DND-41 (cell line): ENCODE measurements around the gene NADK2.

Experiments
- ATAC-seq: fragments of 200-7000 bp; cut with Tn5 transposase; 3 replicates; pipeline ENCODE4 v1.9.1; 2021; ENCODE audit warnings: low read depth; ENCODE audit not compliant: insufficient read depth
- DNase-seq: peaks from one replicate; pipeline ENCODE4 v3.0.0-alpha.2; 2020
- H2AFZ ChIP-seq: 2 replicates; pipeline ENCODE4 v1.6.0; 2012; ENCODE audit warnings: low read depth, low read length
- H3K27ac ChIP-seq: 2 replicates; pipeline ENCODE4 v1.5.1; 2012; ENCODE audit warnings: low read length, inconsistent platforms
- H3K27me3 ChIP-seq: fragments of 200-600 bp; sonication (generic); 2 replicates; pipeline ENCODE4 v1.6.0; 2012; ENCODE audit warnings: low read length, mild to moderate bottlenecking, inconsistent platforms; ENCODE audit not compliant: insufficient read depth, poor library complexity
- H3K36me3 ChIP-seq: 2 replicates; pipeline ENCODE4 v1.5.1; 2012; ENCODE audit warnings: low read length, inconsistent platforms; ENCODE audit not compliant: insufficient read depth
- H3K4me1 ChIP-seq: 2 replicates; pipeline ENCODE4 v1.5.1; 2012; ENCODE audit warnings: mild to moderate bottlenecking, low read length; ENCODE audit not compliant: insufficient read depth
- H3K4me2 ChIP-seq: 2 replicates; pipeline ENCODE4 v1.6.0; 2012; ENCODE audit warnings: mild to moderate bottlenecking, moderate library complexity, low read length, inconsistent platforms; ENCODE audit not compliant: insufficient read depth
- H3K4me3 ChIP-seq, 2 experiments: fragments of 200-600 bp in 1 of 2; shearing (Covaris generic) in 1 of 2; 2 replicates each; pipeline ENCODE4 v1.5.1; 2012 to 2016; ENCODE audit warnings: inconsistent platforms in 2 of 2, low read length in 2 of 2, mild to moderate bottlenecking in 2 of 2, low read depth in 1 of 2, moderate library complexity in 1 of 2
- H3K79me2 ChIP-seq: 2 replicates; pipeline ENCODE4 v1.6.0; 2012; ENCODE audit warnings: low read length, inconsistent platforms; ENCODE audit not compliant: insufficient read depth
- H3K9ac ChIP-seq: 2 replicates; pipeline ENCODE4 v1.6.0; 2012; ENCODE audit warnings: low read depth, mild to moderate bottlenecking, inconsistent platforms, low read length, moderate library complexity
- H3K9me3 ChIP-seq: 2 replicates; pipeline ENCODE4 v1.5.1; 2012; ENCODE audit warnings: low read length, moderate library complexity, mild to moderate bottlenecking, inconsistent platforms; ENCODE audit not compliant: insufficient read depth, severe bottlenecking
- H4K20me1 ChIP-seq: 2 replicates; pipeline ENCODE4 v1.6.0; 2012; ENCODE audit warnings: low read length; ENCODE audit not compliant: insufficient read depth
- CTCF ChIP-seq: IDR thresholded peaks from 2 replicates; pipeline ENCODE4 v1.5.1; 2012; ENCODE audit warnings: borderline replicate concordance, low read length, moderate library complexity, mild to moderate bottlenecking; ENCODE audit not compliant: poor library complexity, severe bottlenecking; ENCODE audit errors: extremely low read depth
- EZH2 ChIP-seq: IDR thresholded peaks from 3 replicates; pipeline ENCODE4 v1.6.1; 2012; ENCODE audit warnings: borderline replicate concordance, low read depth, mild to moderate bottlenecking, moderate library complexity, low read length, inconsistent platforms; ENCODE audit not compliant: severe bottlenecking

Gene NADK2

GRCh38 chr5:36161361-36161760, 80.4 kb downstream of the NADK2 start:
- peaks cover 97% of the 10 kb centered on the region for H3K79me2 ChIP-seq
- H3K4me2 ChIP-seq: 0 out of 2 replicates have a peak overlapping the region, but pooled peaks have one; percentile 1

GRCh38 chr5:36160617-36161016, 81.1 kb downstream of the NADK2 start:
- Histone ChIP-seq H3K4me2 (peak overlapping the region; percentile 27), H3K9me3 (no peaks in the 10 kb centered on the region), H3K36me3 (peaks cover 98% of the 10 kb centered on the region), H3K4me3 (no peak overlapping the region), H3K9ac (no peak overlapping the region), H2AFZ (no peak overlapping the region), H4K20me1 (peaks cover 57% of the 10 kb centered on the region; the same call in 1 of the 2 replicates), H3K4me1 (peaks cover 34% of the 10 kb centered on the region), H3K27me3 (no peaks in the 10 kb centered on the region), H3K27ac (no peak overlapping the region), H3K79me2 (peaks cover 97% of the 10 kb centered on the region)
- DNase-seq: no peak
- ATAC-seq: no peak
- no peak for TF ChIP-seq EZH2
- no peak for TF ChIP-seq CTCF

More at GRCh38 chr5:36161361-36161760, 80.4 kb downstream of the NADK2 start:
- Histone ChIP-seq H3K9me3 (no peaks in the 10 kb centered on the region), H4K20me1 (peaks cover 52% of the 10 kb centered on the region; the same call in 1 of the 2 replicates), H3K9ac (no peak overlapping the region), H3K4me3 (no peak overlapping the region), H2AFZ (no peak overlapping the region), H3K36me3 (peaks cover 98% of the 10 kb centered on the region), H3K4me1 (peaks cover 27% of the 10 kb centered on the region), H3K27me3 (no peaks in the 10 kb centered on the region), H3K27ac (no peak overlapping the region)
- DNase-seq (no peak), ATAC-seq (no peak)
- no peak for TF ChIP-seq CTCF
- no peak for TF ChIP-seq EZH2

- peak overlapping the region; percentile 27; the same call in 1 of the 2 replicates for H3K4me2 ChIP-seq
These were observed 83.6 kb downstream of the NADK2 start for GRCh38 chr5:36158144-36158543.

More at GRCh38 chr5:36158144-36158543, 83.6 kb downstream of the NADK2 start:
- no peak overlapping the region for H2AFZ ChIP-seq
- peaks cover 58% of the 10 kb centered on the region for H3K4me1 ChIP-seq
- DNase-seq (no peak), ATAC-seq (no peak)
- H4K20me1 ChIP-seq: peaks cover 47% of the 10 kb centered on the region; the same call in 1 of the 2 replicates
- no peak overlapping the region for H3K9ac ChIP-seq
- no peak overlapping the region for H3K4me3 ChIP-seq
- no peak for TF ChIP-seq CTCF
- no peak for TF ChIP-seq EZH2
- no peaks in the 10 kb centered on the region for H3K27me3 ChIP-seq
- no peaks in the 10 kb centered on the region for H3K9me3 ChIP-seq
- peaks cover 100% of the 10 kb centered on the region for H3K79me2 ChIP-seq
- peaks cover 98% of the 10 kb centered on the region for H3K36me3 ChIP-seq
- H3K27ac ChIP-seq: no peak overlapping the region
